Psoas muscle (tissue), 8 donors: ENCODE results near the gene INTS1. TPM values are rescaled to one million over a fixed set of nuclear protein-coding genes. Genes with fewer than 3 reads are reported as not detected.

ENCODE experiments used
- ATAC-seq, 4 donors: fragments of 200-7000 bp; cut with Tn5 transposase; one replicate each; pipeline ENCODE4 v1.9.1; 2020; ENCODE audit warnings: moderate library complexity in 3 of 4, mild to moderate bottlenecking in 2 of 4
- DNase-seq, 2 donors: peaks; one replicate each; pipeline ENCODE4 v3.0.0-alpha.2; 2020
- H3K27ac ChIP-seq: fragments of 200-600 bp; one replicate; pipeline ENCODE4 v1.8.0; 2022
- H3K27me3 ChIP-seq, 3 donors: fragments of 200-600 bp in 1 of 3; one replicate each; pipeline versions ENCODE4 v1.6.1 to v1.8.0; 2013 to 2022; ENCODE audit warnings: low read length in 2 of 3, mild to moderate bottlenecking in 2 of 3, moderate library complexity in 1 of 3; ENCODE audit not compliant: insufficient read depth in 3 of 3
- H3K36me3 ChIP-seq, 2 donors: fragments of 200-600 bp in 1 of 2; one replicate each; pipeline versions ENCODE4 v1.6.1 to v1.8.0; 2013 to 2022; ENCODE audit warnings: low read depth in 1 of 2, mild to moderate bottlenecking in 1 of 2, moderate library complexity in 1 of 2; ENCODE audit not compliant: insufficient read depth in 1 of 2
- H3K4me1 ChIP-seq: fragments of 200-600 bp; one replicate; pipeline ENCODE4 v1.8.0; 2022
- H3K4me3 ChIP-seq: fragments of 200-600 bp; one replicate; pipeline ENCODE4 v1.8.0; 2022; ENCODE audit warnings: mild to moderate bottlenecking
- H3K9me3 ChIP-seq: fragments of 200-600 bp; one replicate; pipeline ENCODE4 v1.8.0; 2022
- WGBS, 3 donors: extraction: QIAGEN DNeasy Blood & Tissue Kit; methylation state at CpG; one replicate each; pipeline versions ENCODE4 v1.1.6 to v1.1.7; 2013; 5-methylcytosine and 5-hydroxymethylcytosine counted together
- intact Hi-C, 2 donors: fragments of 100-400 bp; cut with DNase I; formaldehyde crosslinking; loops; one replicate each; pipeline versions ENCODE4 v1.11.0 to v1.14.2; 2022
- polyA plus RNA-seq, 3 donors: library from polyadenylated mRNA; stranded (reverse); fragments of 200-250 nt; gene quantifications; one replicate each; pipeline ENCODE4 v1.2.3, GENCODE V29; 2013
- total RNA-seq, 4 donors: library from RNA; stranded (reverse); fragmentation: NEBNext Ultra II Directional in 2 of 4; extraction: Animal tissue kit (Norgen Biotek cat#: 25700) in 2 of 4; gene quantifications; one replicate each; pipeline versions ENCODE4 v1.2.1 to v1.2.4, GENCODE V29; 2021 to 2023
- TF ChIP-seq, protein P1 (sequence below): fragments of 200-600 bp; IDR thresholded peaks from one replicate; pipeline ENCODE4 v1.8.0; 2022; ENCODE audit warnings: antibody characterized with exemption
- donor health status: healthy with polysubstance abuse.
- donor health status: DM: no; HTN: no; CAD: no; lungs with moderate emphysema.
- donor health status: Bipolar disorder and iron deficiency.
- donor health status: healthy.
- donor health status: DM: yes; HTN: yes; CAD: no.
- donor health status: DM: no; HTN: no; CAD: no.
- donor health status: DM: no; HTN: no; CAD: no.
- donor health status: DM: yes; HTN: yes; CAD: no.

Gene INTS1
- total and polyA plus RNA-seq, 7 donors = 38.8 to 77.6 (median 64.0) TPM

- H3K4me1 ChIP-seq = peaks cover 57% of the 10 kb centered on the region
- DNase-seq = peak; percentile 21 to 62
- ATAC-seq = no peak
- peaks cover 0 to 12% of the 10 kb centered on the region in 2 donors for H3K36me3 ChIP-seq
- H3K27me3 ChIP-seq = no peaks in the 10 kb centered on the region
- intact Hi-C loops = loop anchor here in 1 of 2 donors (5.0 kb wide), 1 partner anchor 33 kb away; no protein-coding TSS in a partner anchor
- peak overlapping the region; percentile 99 for H3K27ac ChIP-seq
- no peaks in the 10 kb centered on the region for H3K9me3 ChIP-seq
- peak overlapping the region; percentile 78 for H3K4me3 ChIP-seq
- WGBS, 3 donors = 80 to 85% (median 80%) methylated on average over 29 to 30 of the region's 30 CpGs
- TF ChIP-seq, protein P1, sequence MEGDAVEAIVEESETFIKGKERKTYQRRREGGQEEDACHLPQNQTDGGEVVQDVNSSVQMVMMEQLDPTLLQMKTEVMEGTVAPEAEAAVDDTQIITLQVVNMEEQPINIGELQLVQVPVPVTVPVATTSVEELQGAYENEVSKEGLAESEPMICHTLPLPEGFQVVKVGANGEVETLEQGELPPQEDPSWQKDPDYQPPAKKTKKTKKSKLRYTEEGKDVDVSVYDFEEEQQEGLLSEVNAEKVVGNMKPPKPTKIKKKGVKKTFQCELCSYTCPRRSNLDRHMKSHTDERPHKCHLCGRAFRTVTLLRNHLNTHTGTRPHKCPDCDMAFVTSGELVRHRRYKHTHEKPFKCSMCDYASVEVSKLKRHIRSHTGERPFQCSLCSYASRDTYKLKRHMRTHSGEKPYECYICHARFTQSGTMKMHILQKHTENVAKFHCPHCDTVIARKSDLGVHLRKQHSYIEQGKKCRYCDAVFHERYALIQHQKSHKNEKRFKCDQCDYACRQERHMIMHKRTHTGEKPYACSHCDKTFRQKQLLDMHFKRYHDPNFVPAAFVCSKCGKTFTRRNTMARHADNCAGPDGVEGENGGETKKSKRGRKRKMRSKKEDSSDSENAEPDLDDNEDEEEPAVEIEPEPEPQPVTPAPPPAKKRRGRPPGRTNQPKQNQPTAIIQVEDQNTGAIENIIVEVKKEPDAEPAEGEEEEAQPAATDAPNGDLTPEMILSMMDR = no peak
Measured at GRCh38 chr7:1534330-1535099, 30.3 kb upstream of the INTS1 start.

DNA sequence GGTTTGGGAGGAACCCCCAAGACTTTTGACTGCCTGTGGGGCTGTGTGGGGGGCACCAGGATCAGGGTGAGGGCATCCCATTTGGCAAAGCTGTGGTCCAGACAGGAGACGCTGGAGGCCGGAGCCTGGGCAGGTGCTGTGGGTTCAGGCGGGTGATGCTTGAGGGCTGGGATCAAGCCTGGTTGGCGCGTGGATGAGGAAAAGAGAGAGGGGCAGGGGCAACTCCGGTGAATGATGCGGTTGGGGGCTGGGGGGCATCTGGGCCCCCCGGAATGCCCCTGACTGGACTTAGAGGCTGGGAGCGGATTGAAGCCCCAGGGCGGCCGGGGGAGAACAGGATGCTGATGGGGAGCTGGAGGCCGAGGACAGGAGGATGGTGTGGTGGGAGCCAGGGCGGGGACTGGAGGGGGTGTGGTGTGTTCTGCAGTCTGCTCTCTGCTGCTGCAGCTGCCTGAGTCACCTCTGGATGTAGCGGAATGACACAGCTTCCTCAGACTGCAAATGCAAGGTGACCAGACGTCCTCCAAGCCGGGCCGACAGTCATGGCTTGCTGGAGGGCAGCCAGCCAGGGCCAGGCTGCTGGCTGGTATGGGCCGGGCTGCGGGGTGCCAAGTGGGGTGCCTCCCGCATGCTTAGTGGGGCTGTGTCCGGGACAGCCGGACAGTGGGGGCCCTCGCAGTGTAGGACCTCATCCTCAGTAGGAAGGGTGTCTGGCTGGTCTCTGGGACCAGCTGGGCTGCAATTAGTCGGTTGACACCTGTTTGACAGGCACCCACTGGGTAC, 29.5 kb upstream of the INTS1 start:
- TF ChIP-seq, protein P1 = no peak
- peak overlapping the region; percentile 99 for H3K27ac ChIP-seq
- intact Hi-C loops = loop anchor here (1.0 to 5.0 kb wide), 2 partner anchors 20 to 34 kb away; no protein-coding TSS in a partner anchor
- peaks cover 0 to 7% of the 10 kb centered on the region in 2 donors for H3K36me3 ChIP-seq
- no peaks in the 10 kb centered on the region for H3K27me3 ChIP-seq
- H3K9me3 ChIP-seq = no peaks in the 10 kb centered on the region
- peak; percentile 82 to 92 for DNase-seq
- ATAC-seq = peak; percentile 52 to 73 (median 67)
- peak overlapping the region; percentile 78 for H3K4me3 ChIP-seq
- H3K4me1 ChIP-seq = peaks cover 53% of the 10 kb centered on the region
- WGBS, 3 donors = 49 to 59% (median 58%) methylated on average over 21 to 24 of the region's 24 CpGs

GRCh38 chr7:1533255-1533546, 29.0 kb upstream of the INTS1 start:
- Histone ChIP-seq H3K4me3 (peak overlapping the region; percentile 78), H3K9me3 (no peaks in the 10 kb centered on the region), H3K27ac (peak overlapping the region; percentile 99), H3K27me3 (no peaks in the 10 kb centered on the region), H3K4me1 (peaks cover 48% of the 10 kb centered on the region), H3K36me3 (peaks cover 0 to 7% of the 10 kb centered on the region in 2 donors)
- 38 to 41% (median 40%) methylated on average over 9 of the region's 9 CpGs for WGBS, 3 donors
- DNase-seq = no peak
- ATAC-seq = no peak
- intact Hi-C loops = loop anchor here (1.0 to 5.0 kb wide), 2 partner anchors 20 to 34 kb away; no protein-coding TSS in a partner anchor
- TF ChIP-seq, protein P1 = no peak

DNA sequence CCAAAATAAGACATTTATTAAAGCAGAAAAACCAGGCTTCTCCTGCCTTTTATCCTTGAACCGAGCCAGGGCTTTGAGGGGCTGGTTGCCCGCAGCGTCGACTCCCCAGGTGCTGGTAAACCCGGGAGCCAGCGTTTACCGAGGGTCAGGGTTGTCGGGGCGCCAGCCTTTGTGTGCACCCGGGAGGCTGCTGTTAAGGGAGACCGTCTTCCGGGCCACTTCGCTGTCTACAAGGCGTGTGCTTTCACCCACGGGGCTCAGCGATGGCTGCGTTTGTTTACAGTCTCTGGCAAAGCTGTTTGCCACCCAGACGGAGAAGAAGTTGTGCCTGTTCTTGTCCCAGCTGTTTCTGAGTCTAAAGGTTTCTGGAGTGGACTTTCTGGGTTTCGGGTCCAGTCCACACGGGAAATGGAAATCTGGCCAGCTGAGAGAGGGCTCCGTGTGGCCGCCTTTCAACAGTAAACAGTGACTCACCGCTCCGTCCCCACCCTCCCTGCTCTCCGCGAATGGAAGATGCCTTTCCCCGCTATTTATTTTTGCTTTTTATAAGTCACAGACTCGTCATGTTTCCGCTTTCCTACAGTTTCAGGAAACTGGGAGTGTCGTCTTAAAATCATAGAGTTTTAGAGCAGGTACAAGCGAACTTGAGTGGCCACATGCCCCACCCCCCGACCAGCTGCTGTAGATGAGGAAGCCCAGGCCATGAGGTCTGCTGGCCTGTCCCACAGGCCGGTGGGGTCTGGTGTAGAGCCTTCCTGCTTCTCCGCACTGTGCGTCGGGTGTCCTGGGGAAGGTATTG, 28.5 kb upstream of the INTS1 start:
- peaks cover 42% of the 10 kb centered on the region for H3K4me1 ChIP-seq
- no peaks in the 10 kb centered on the region for H3K9me3 ChIP-seq
- no peaks in the 10 kb centered on the region for H3K27me3 ChIP-seq
- peak; percentile 81 to 88 for DNase-seq
- intact Hi-C loops = loop anchor here (1.0 to 5.0 kb wide), 2 partner anchors 19 to 35 kb away; no protein-coding TSS in a partner anchor
- H3K36me3 ChIP-seq = peaks cover 0 to 7% of the 10 kb centered on the region in 2 donors
- H3K4me3 ChIP-seq = peak overlapping the region; percentile 78
- peak overlapping the region; percentile 99 for H3K27ac ChIP-seq
- peak; percentile 34 to 66 (median 46) for ATAC-seq
- TF ChIP-seq, protein P1 = no peak
- WGBS, 3 donors = 6 to 10% (median 9%) methylated on average over 36 of the region's 36 CpGs
